Measurements from ENCODE around the gene TPCN2. TPM values are rescaled to one million over a fixed set of nuclear protein-coding genes. Genes with fewer than 3 reads are reported as not detected.
A peak's percentile ranks its signal among the peaks of the same experiment; 100 is the strongest.

TPCN2 gene
- total RNA-seq, 2 experiments from 2014 or later: 18.0 to 22.1 TPM

DNA sequence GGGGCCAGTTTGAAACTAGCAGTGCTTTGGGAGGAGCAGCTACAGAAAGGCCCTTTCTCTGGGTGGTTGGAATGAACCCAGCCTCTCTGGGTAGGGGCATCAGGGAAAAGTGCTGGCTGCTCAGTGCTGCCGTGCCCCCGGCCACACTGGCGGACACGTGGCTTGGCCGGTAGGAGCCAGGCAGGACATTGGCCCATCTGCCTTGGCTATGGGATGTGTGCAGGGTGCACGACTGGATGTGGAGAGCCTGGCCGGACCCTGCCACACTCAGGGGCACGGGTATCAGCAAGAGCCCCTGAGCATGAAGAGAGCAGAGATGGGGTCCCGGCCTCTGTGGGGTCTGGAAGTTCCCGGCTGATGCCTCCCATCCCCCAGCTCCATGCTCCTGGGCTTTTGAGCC, 46.6 kb downstream of the TPCN2 start:
- Mint-ChIP-seq H3K36me3 (ENCODE audit: low read depth) (peaks cover 4% of the 10 kb centered on the region), H3K4me3 (no peak overlapping the region), H3K9me3 (no peaks in the 10 kb centered on the region), H3K27me3 (no peaks in the 10 kb centered on the region), H3K27ac (no peak overlapping the region), H3K4me1 (peaks cover 7% of the 10 kb centered on the region)
- POLR2A ChIA-PET: no interaction called here
- CTCF ChIA-PET: interaction anchor here (0.6 kb wide), 1 partner anchor 202 kb away, joined by 3 read pairs; no protein-coding TSS in a partner anchor
- DNase-seq: no peak

DNA sequence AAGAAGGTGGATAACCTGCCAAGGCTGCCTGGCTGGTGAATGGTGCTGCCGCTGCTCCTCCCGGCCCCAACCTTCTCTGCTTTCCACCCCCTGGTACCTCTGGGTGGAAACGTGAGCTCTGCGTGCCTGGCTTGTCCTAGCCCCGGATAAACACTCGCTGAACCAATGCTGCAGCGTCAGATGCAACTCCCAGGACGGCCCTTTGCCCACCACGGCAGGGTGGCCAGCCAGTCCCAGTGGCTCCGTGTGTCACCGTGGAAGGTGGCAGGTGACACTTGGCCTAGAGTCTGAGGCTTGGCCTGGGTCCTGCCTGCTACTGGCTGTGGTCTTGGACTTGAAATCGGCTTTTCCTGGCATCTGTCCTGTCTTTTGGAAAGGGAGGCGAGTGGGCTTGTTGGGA, 47.7 kb downstream of the TPCN2 start:
- Mint-ChIP-seq H3K27ac (no peak overlapping the region), H3K4me1 (peaks cover 7% of the 10 kb centered on the region), H3K36me3 (ENCODE audit: low read depth) (peaks cover 4% of the 10 kb centered on the region), H3K9me3 (no peaks in the 10 kb centered on the region), H3K4me3 (no peak overlapping the region), H3K27me3 (no peaks in the 10 kb centered on the region)
- ChIA-PET POLR2A (no interaction called here), CTCF (interaction anchor here (1.1 kb wide), 1 partner anchor 548 kb away, joined by 3 read pairs; no protein-coding TSS in a partner anchor)
- DNase-seq: no peak

DNA sequence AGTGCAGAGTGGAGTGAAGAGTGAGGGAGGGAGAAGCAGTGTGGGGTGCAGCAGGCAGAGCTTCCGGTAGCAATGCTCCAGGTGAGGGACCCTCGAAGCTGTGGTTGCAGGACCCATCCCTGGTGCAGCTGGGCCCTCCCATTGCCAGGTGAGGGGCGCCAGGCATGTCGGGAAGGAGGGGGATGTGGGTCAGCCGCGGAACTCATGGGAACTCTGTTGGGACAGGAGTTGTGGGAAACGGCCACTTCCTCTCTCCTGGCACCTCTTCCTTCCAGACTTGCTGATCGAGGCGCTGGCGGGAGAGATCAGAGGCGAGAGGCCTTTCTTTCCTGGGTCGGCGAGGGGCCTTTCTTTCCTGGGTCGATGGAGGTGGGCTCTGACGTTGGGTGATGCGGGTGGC, 48.5 kb downstream of the TPCN2 start:
- no peaks in the 10 kb centered on the region for H3K9me3 Mint-ChIP-seq
- CTCF ChIA-PET: interaction anchor here (1.1 kb wide), 1 partner anchor 547 kb away, joined by 3 read pairs; no protein-coding TSS in a partner anchor
- no peak for DNase-seq

DNA sequence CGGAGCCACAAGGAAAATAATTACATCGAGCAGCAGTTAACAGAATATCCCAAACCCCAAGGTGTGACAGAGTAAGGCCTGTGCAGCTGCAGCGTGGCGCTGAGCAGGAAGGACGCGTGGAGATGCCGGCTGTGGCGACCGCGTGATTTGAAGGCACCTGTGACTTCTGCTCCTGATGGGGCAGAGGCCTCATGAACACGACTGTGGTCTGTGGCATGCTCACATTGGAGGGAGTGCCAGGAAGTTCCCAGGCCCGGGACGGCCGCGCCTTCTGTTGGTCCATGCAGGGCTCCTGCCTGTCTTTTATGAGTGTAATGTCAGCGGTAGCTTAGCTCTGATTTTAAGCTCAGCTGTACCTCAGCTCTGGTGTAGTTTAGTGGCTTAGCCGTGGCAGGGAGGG, 50.4 kb downstream of the TPCN2 start:
- H3K4me1 Mint-ChIP-seq: peaks cover 7% of the 10 kb centered on the region
- H3K36me3 Mint-ChIP-seq (ENCODE audit: low read depth): no peaks in the 10 kb centered on the region
- H3K4me3 Mint-ChIP-seq: no peak overlapping the region
- H3K27me3 Mint-ChIP-seq: no peaks in the 10 kb centered on the region
- CTCF ChIA-PET: interaction anchor here (1.5 kb wide), 1 partner anchor 12 kb away, joined by 5 read pairs; no protein-coding TSS in a partner anchor
- POLR2A ChIA-PET: no interaction called here
- peak; percentile 11 for DNase-seq
- no peaks in the 10 kb centered on the region for H3K9me3 Mint-ChIP-seq
- no peak overlapping the region for H3K27ac Mint-ChIP-seq

More for the DNA sequence above, 48.5 kb downstream of the TPCN2 start:
- no peak overlapping the region for H3K27ac Mint-ChIP-seq
- no peaks in the 10 kb centered on the region for H3K36me3 Mint-ChIP-seq (ENCODE audit: low read depth)
- H3K27me3 Mint-ChIP-seq: no peaks in the 10 kb centered on the region
- peaks cover 7% of the 10 kb centered on the region for H3K4me1 Mint-ChIP-seq
- POLR2A ChIA-PET: no interaction called here
- no peak overlapping the region for H3K4me3 Mint-ChIP-seq

DNA sequence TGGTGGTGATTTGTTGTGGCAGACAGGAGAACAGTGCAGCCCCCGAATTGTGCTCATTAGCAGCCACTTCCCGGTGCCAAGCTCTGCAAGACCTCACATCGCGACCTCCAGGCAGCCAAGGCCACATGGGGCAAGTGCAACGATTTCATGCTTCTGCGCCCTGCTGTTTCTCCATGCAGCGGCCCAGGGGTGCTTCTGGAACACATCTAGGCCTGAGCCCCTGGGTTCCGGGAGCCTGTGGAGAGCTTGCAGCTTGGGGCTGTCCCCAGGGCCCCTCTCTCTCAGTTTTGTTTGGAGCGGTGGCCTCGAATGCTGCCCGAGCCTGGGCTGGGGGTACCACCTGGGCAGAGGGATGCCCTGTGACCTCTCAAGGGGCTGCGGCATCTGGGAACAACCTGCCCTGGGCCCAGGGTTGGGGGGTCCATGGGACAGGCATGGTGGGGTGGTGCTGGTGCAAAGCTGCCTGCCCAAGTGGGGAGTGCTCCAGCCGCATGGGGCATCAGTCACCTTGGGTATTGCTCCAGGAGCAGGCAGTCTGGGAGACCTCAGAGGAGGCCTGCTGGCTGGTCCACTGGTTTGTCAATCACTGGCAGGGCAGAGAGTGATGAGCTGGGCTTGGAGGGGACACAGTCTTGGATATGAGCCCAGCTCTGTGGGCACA, 51.9 kb downstream of the TPCN2 start:
- ChIA-PET CTCF (interaction anchor here (1.5 kb wide), 1 partner anchor 542 kb away, joined by 3 read pairs; no protein-coding TSS in a partner anchor), POLR2A (no interaction called here)
- Mint-ChIP-seq H3K4me3 (no peak overlapping the region), H3K4me1 (peaks cover 7% of the 10 kb centered on the region), H3K27ac (no peak overlapping the region), H3K9me3 (no peaks in the 10 kb centered on the region), H3K27me3 (no peaks in the 10 kb centered on the region), H3K36me3 (ENCODE audit: low read depth) (no peaks in the 10 kb centered on the region)
- DNase-seq: no peak

DNA sequence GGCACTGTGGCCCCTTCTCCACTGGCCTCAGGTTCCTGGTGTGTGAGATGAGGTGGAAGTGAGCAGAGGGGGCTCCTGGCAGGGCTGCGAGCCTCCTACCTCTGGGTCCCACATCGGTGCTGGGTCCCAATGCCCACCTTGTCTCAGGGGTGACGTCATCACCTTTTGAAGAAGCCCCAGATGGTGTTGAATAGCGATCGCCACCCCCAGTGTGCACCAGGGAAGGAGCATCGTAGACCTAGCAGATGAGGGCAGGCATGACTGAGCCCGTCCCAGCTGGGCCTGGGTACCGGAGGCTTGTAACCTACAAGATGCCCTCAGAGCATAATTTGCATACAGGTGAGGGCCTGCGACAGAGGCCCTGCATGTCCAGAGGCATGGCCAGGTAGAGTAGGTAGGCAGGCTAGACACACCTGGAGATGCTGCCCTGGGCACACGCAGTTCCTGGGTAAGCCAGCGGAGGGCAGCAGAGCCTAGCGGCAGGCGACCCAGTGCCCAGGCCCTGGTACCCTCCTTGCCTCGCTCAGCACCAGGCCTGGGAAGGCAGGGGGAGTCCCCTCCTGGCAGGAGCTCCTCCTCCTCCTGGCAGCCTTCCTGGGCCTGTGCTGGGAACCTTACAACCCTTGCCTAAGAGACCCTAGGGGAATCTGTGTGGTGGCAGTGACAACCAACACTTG, 52.5 kb downstream of the TPCN2 start:
- no peaks in the 10 kb centered on the region for H3K36me3 Mint-ChIP-seq (ENCODE audit: low read depth)
- no peaks in the 10 kb centered on the region for H3K27me3 Mint-ChIP-seq
- peak; percentile 72 for DNase-seq
- CTCF ChIA-PET: interaction anchor here (1.5 kb wide), 1 partner anchor 542 kb away, joined by 3 read pairs; no protein-coding TSS in a partner anchor
- no peak overlapping the region for H3K27ac Mint-ChIP-seq
- H3K9me3 Mint-ChIP-seq: no peaks in the 10 kb centered on the region
- H3K4me1 Mint-ChIP-seq: peaks cover 7% of the 10 kb centered on the region
- H3K4me3 Mint-ChIP-seq: no peak overlapping the region
- POLR2A ChIA-PET: no interaction called here

DNA sequence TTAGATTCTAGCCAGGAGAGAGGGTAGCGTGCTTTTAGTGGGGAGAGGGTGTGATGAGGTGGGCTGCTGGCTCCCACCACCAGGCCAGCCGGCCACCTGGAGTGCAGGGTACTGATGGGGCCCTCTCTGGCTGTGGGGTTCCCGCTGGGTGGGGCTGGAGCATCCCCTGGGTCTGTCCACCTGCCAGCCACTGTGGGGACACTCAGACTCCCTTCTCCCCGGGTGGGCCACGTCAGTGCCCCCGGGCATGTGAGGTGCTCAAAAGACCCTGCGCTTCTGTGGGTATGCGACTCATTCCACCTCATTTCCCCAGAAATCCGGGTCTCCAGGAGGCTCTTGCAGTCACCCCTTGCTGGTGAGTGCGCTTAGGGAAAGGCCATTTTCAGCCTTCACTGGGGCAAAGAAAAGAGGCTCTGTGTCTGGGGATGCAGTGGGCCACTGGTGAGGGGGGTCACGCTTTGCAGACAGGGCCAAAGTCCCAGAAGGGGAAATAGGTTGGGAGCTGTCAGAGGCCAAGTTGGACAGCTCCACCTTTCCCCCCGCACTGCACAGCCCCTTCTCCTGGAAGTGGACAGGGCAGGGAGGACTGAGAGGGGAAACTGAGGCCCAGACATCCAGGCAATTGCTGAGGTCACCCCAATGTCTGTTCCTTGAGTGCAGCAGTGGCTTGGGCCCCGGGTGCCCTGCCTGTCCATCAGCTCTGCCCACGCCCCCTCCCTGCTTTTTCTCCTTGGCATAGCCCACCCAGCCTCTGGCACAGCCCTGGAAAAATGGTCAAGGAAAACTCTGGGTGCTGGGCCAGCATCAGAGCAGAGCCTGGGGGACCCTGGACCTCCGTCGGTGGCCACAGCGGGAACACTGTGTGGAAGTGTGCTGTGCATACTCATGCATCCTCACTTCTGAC, 53.3 kb downstream of the TPCN2 start:
- H3K27ac Mint-ChIP-seq: no peak overlapping the region
- H3K4me3 Mint-ChIP-seq: no peak overlapping the region
- no peaks in the 10 kb centered on the region for H3K27me3 Mint-ChIP-seq
- H3K4me1 Mint-ChIP-seq: peaks cover 12% of the 10 kb centered on the region
- H3K9me3 Mint-ChIP-seq: no peaks in the 10 kb centered on the region
- POLR2A ChIA-PET: no interaction called here
- DNase-seq: no peak
- CTCF ChIA-PET: interaction anchor here (1.2 to 1.5 kb wide), 2 partner anchors 541 to 542 kb away, joined by 3 to 4 read pairs; no protein-coding TSS in a partner anchor
- no peaks in the 10 kb centered on the region for H3K36me3 Mint-ChIP-seq (ENCODE audit: low read depth)

DNA sequence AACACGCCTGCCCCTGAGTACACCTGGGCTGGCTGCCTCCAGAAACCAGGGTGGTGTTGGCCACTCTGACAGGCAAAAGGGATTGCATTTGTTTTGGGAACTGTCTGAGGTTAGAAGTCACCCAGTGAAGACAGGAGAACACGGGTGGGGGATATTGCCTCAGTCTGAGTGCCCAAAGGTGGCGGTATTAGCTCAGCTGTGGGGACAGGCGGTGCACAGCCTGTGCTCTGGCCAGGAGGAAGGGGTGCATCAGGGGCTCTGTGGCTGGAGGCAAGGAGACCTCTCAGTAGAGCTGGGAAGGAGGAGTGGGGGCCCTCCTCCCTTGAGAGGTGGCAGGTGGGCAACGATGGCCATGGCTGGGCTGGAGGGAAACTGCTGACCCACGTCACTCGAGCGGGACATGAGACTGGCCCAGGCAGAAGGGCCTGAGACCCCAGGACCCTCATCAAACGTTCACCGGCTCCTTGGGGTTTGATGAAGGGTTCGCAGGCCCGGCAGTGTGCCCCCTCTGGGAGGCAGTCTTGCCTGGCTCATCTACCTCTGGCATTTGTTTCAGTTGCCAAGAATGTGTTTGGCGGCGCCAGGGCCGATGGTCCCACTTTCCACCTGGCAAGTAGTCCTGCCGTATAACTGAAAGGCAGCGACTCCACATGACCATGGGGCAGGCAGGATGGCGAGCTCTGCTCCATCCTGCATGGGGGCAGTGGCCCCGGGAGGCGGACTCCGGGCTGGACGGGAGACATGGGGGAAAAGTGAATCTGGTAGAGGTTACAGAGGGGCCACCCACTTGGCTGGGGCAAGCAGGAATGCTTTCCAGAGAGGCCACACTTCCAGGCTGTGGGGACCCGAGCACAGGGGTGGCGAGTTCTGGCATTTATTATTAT, 54.2 kb downstream of the TPCN2 start:
- POLR2A ChIA-PET: no interaction called here
- no peak for DNase-seq

DNA sequence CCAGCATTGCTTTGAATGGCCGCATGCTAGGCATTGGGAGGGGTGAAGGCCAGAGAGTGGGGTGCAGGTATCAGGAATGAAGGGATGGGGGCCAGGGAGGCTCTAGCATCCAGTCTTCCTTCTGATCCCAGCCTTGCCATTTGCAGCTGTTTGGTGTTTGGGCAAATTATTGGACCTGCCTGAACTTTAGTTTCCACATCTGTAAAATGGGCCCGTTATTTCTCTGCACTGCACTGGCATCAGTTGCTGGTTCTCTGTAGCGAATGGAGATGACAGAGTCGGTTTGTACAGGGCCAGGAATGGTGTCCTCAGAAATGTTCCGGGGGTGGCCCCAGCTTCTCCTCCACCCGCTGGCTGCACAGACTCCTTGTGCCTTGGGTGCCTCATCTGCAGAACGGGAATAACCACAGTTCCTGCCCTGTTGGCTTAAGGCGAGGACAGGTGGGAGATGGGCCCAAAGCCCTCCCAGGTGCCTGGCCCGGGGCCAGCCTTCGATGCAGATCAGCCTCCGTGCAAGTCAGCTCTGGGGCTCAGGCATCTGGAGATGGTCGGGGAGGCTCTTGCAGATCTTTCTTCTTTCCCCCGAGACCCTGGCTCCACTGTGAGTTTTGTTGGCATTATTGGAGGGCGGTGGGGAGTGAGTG, 55.6 kb downstream of the TPCN2 start:
- Mint-ChIP-seq H3K4me3 (no peak overlapping the region), H3K27ac (no peak overlapping the region), H3K27me3 (no peaks in the 10 kb centered on the region), H3K4me1 (peaks cover 7% of the 10 kb centered on the region), H3K36me3 (ENCODE audit: low read depth) (no peaks in the 10 kb centered on the region), H3K9me3 (no peaks in the 10 kb centered on the region)
- ChIA-PET POLR2A (no interaction called here), CTCF (no interaction called here)
- DNase-seq: no peak

More for the DNA sequence above, 54.2 kb downstream of the TPCN2 start:
- Mint-ChIP-seq H3K4me1 (peaks cover 12% of the 10 kb centered on the region), H3K4me3 (no peak overlapping the region), H3K27ac (peak overlapping the region; percentile 60), H3K27me3 (no peaks in the 10 kb centered on the region), H3K9me3 (no peaks in the 10 kb centered on the region), H3K36me3 (ENCODE audit: low read depth) (no peaks in the 10 kb centered on the region)
- CTCF ChIA-PET: interaction anchor here (1.2 kb wide), 1 partner anchor 541 kb away, joined by 4 read pairs; no protein-coding TSS in a partner anchor

DNA sequence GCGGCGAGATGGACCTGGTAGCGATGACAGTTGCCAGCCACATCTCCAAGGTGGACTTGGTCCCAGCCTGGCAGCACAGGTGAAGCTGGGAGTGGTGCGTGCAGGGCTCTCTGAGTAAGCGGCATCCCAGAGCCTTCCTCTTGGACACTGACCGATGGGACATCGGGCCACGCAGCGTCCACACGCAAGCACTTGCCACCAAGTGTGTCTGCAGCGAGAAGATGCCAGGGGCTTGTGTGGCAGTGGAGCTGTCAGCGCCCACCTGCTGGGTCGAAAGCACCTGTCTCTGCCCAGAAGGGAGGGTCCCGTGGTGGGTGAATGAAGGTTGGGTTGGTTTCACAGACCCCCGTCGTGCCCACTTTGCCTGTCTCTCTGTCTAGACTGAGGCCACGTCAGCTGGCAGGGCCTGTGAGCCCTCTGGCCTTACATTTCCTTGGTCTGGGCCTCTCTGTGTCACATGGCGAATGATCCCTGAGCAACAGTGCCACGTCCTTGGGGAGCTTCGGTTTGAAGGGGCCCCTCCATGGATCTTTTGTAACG, 56.2 kb downstream of the TPCN2 start:
- CTCF ChIA-PET: interaction anchor here (1.0 to 1.4 kb wide), 2 partner anchors 12 to 538 kb away, joined by 3 read pairs; no protein-coding TSS in a partner anchor

DNA sequence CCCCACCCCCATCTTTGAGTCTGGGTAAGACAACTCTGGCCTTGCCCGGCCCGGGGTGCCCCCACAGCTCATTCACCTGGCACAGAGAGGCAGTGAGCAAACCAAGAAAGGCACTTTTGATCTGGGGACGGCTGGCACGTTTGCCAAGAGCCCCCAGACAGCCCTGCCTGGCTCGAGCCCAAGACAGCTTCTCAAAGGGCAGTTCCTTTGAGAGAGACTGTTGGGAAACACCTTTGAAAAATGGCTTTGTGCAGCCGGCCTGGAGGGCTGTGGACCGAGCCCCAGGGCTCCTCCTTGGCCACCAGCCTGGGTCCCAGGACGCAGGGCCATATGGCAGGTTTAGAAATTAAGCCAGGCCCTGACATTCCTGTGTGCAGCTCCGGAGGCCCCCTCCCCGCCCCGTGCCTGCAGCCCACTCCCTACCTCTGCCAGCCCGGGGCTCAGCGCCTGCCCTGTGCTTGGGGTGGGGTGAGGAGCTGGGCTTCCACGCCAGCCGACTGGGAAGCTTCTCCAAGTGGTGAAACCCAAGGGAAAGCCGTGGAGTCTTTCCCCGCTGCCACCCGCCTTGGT, 56.8 kb downstream of the TPCN2 start:
- H3K36me3 Mint-ChIP-seq (ENCODE audit: low read depth): no peaks in the 10 kb centered on the region
- no peak for DNase-seq
- CTCF ChIA-PET: interaction anchor here (1.0 to 1.4 kb wide), 2 partner anchors 13 to 537 kb away, joined by 3 read pairs; no protein-coding TSS in a partner anchor
- no peak overlapping the region for H3K4me3 Mint-ChIP-seq
- H3K27ac Mint-ChIP-seq: no peak overlapping the region
- peaks cover 5% of the 10 kb centered on the region for H3K4me1 Mint-ChIP-seq
- H3K9me3 Mint-ChIP-seq: peaks cover 3% of the 10 kb centered on the region
- no peaks in the 10 kb centered on the region for H3K27me3 Mint-ChIP-seq
- POLR2A ChIA-PET: no interaction called here

More for the DNA sequence above, 56.2 kb downstream of the TPCN2 start:
- H3K27me3 Mint-ChIP-seq: no peaks in the 10 kb centered on the region
- no peak for DNase-seq
- H3K27ac Mint-ChIP-seq: no peak overlapping the region
- no peak overlapping the region for H3K4me3 Mint-ChIP-seq
- H3K9me3 Mint-ChIP-seq: no peaks in the 10 kb centered on the region
- peaks cover 5% of the 10 kb centered on the region for H3K4me1 Mint-ChIP-seq
- no peaks in the 10 kb centered on the region for H3K36me3 Mint-ChIP-seq (ENCODE audit: low read depth)
- POLR2A ChIA-PET: no interaction called here

Data from activated CD4-positive, alpha-beta T cell treated with anti-CD3 and anti-CD28 coated beads, Interleukin-2, amount 10 ng/mL, durations not matched to agents 7 days and 5 days (primary cell).